UCSD-AML1 (cell line): ENCODE data around the gene HEXD.
"Not testable (repeated sequence)": the region's sequence is repeated elsewhere in the genome, so short reads cannot be mapped to it uniquely, and the experiment has no call there.

ENCODE experiments used
- DNase-seq: peaks from one replicate; lab custom pipeline; 2025; ENCODE audit not compliant: unreplicated experiment; lab: John Stamatoyannopoulos, UW

Gene HEXD

DNA sequence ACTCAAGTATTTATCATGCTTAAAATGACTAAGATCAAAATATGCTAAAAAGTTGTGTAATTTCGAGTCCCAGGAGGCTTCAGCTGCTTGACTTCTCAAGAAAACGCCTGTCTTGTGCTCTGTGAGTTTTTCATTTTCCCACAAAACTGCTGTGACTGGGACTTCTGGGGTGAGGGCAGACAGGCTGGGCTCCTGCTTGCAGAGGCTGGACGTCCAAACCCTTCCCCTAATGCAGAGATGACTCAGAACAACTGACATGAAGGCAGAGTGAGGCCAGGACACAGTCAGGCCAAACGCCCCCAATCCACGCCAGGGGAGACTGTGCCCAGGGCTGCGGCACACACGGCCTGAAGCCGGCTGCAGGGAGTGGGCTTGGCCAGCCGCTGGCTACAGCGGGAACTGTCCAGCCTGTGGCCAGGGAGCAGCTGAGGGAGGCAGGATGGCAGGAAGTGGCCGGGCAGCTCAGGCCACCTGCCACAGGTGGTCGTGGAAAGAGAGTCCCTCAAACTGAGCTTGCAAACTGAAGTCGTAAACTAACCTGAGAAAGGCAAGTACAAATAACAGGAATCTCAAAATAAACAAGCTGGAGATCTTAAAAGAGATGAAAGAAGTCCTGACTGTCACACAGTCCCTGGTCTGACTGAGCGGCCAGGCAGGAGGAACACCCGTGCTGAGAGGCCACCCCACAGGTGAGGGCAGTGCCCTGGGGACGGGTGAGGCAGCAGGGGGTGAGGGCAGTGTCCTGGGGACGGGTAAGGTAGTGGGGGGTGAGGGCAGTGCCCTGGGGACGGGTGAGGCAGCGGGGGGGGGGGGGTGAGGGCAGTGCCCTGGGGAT is 21.3 kb upstream of the HEXD start:
- DNase-seq, result no peak

DNA sequence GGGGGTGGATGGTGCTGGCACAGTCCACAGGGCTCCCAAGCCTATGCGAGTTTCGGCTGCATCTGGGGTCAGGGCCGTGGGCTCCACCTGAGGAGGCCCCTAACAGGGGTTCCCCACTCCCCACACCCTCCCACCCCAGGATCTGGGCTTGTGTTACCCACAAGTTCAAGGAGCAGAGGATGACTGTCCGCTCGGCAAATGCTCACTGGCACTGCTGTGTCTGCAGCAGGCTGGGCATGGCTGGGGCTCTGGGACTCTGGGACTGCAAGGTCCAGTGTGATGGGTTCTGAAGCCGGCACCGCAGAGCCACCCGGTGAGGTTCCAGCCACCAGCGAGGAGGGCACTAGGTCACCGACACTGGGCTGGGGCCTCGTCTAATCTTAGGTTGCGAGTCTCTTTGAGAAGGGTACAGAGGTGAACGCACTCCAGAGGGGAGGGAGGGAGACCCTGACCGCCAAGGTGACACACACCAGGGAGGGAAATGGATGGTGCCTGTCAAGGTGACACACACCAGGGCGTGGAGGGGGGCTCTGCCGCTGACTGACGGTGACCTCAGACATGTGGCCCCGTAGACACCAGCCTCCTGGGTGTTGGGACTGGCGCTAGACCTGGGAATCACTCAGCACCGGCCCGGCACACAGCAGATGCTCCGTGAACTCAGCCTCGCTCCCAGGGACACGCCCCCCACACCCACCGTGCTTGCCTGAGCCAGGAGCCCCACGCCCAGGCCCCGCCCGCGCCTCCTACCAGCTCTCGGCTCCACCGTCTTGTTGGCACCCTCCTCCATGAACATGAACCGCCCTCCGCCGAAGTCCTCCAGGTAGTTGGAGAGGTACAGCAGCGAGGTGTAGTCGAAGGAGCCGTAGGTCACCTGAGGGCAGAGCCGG is 20.5 kb upstream of the HEXD start:
- DNase-seq, result no peak

- no peak for DNase-seq
Observed at GRCh38 chr17:82399041-82399441, 19.1 kb upstream of the HEXD start.

- no peak for DNase-seq
Observed at GRCh38 chr17:82399601-82400101, 18.5 kb upstream of the HEXD start.

- DNase-seq, result no peak
Observed at GRCh38 chr17:82400206-82400605, 17.9 kb upstream of the HEXD start.

DNA sequence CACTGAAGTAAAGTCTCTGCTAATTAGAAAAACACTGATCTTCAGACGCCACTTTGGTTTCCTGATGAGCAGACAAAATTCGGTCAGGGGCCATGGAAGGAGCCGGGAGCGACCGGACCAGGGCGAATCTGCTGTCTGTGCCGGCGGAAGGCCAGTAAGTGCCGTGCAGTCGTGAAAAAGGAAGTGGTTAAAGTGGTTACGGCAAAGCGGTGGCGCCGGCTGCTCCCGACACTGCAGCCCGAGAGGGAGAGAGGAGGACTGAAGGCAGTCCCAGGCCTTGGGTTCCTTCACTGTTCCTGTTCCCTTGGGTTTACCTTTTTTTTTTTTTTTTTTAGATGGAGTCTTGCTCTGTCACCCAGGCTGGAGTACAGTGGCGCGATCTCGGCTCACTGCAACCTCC is 17.3 kb upstream of the HEXD start:
- peak; percentile 82 for DNase-seq

- DNase-seq, result no peak
Observed at GRCh38 chr17:82402865-82403264, 15.3 kb upstream of the HEXD start.

- DNase-seq, result no peak
Observed at GRCh38 chr17:82403662-82404660, 14.2 kb upstream of the HEXD start.

DNA sequence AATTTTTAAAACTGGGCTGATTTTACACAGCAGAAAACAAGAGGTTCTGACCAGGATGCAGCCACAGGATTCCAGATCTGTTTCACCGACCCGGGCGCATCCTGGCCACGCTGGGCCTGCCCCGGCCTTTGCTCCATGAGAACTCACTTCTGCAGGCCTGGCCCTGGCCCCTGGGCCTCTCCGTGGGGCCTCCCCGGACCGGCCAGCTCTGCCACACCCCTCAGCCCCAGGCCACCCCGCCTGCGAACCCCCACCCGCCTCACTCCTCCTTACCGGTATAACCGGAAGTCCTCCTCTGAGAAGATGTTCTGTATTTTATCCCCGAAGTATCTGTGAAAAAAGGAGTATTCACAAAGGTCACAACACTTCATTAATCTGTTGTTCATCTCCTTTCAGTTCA is 13.1 kb upstream of the HEXD start:
- DNase-seq, result no peak

GRCh38 chr17:82406131-82406671 is 11.9 kb upstream of the HEXD start:
- no peak for DNase-seq

DNA sequence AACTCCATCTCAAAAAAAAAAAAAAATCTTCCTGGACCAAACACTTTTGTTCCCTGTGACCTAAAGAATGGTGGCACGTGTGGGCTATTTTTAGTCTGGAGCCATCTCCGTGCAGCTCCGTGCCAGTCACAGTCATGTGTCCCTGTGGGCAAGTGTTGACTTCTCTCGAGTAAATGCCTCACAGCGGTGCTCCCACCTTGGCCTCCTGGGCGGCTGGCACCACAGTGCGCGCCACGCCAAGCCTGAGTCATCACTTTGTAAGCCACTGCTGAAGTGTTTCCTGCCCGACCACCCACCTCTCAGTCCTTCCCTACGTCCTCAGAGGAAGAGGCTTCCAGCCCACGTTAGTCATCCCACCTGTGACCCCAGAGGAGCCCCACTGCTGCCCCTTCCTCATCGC is 10.9 kb upstream of the HEXD start:
- peak; percentile 32 for DNase-seq

- no peak for DNase-seq
Observed at GRCh38 chr17:82408288-82408937, 9.7 kb upstream of the HEXD start.

DNA sequence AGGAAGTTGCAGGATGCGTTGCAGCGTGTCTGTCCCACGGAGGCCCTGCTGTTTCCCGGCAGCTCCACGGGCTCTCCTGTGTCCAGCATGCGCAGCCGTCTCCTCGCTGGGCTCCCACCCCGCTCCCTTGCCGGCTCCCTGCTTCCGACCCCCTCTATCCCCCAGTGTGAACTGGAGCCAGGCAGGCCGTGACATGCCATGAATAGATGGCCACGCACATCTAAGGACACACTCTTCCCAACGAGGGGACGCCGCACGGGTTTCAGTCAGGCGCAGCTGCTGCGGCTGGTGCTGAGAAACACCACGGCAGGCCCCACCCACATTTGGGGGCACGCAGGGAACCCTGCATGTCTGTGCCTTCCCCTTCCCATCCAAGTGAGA is 9.2 kb upstream of the HEXD start:
- DNase-seq, result no peak

GRCh38 chr17:82410014-82410716 is 8.0 kb upstream of the HEXD start:
- DNase-seq, result no peak

- no peak for DNase-seq
Observed at GRCh38 chr17:82411396-82412053, 6.6 kb upstream of the HEXD start.

DNA sequence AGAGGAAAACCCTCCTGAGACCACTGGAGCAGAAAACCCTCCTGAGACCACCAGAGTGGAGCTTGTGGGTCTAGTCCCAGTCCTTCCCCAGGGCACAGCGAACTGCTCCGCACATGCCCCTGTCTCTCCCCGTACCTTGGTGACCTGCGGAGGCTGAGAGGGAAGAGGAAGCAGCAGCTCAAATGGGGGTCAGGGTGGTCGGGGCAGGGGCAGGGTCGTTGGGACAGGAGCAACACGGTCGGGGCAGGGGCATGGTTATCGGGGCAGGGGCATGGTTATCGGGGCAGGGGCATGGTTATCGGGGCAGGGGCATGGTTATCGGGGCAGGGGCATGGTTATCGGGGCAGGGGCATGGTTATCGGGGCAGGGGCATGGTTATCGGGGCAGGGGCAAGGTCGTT is 6.1 kb upstream of the HEXD start:
- not testable (repeated sequence) for DNase-seq

GRCh38 chr17:82412535-82413520 is 5.3 kb upstream of the HEXD start:
- no peak for DNase-seq
